Endothelial cell of umbilical vein (primary cell): ENCODE measurements around the gene DNAJC25. TPM values are rescaled to one million over a fixed set of nuclear protein-coding genes. Genes with fewer than 3 reads are reported as not detected.

ENCODE experiments used
- BruUV-seq: library from RNA; stranded (reverse); fragments of 400-500 nt; replicated peaks from 2 replicates; lab custom pipeline; 2021; lab: Mats Ljungman, UMichigan
- CTCF ChIA-PET: fragments of 300-600, 350-600 bp; sonication (Branson Sonifier 250); formaldehyde crosslinking; loops from one replicate; lab custom pipeline; 2021; ENCODE audit warnings: antibody characterized with exemption, inconsistent platforms; lab: Charles Lee
- POLR2A ChIA-PET: fragments of 300-600, 350-600 bp; sonication (Branson Sonifier 250); formaldehyde crosslinking; loops from one replicate; lab custom pipeline; 2021; ENCODE audit warnings: antibody characterized with exemption, inconsistent platforms; lab: Charles Lee
- DNase-seq: peaks from one replicate; pipeline ENCODE4 v3.0.0-alpha.2; 2011; ENCODE audit warnings: low read depth, low spot score
- FAIRE-seq: peaks from 2 replicates; lab custom pipeline; 2011; peaks lifted over from hg19 to GRCh38; lab: Jason Lieb, UNC
- H2AFZ ChIP-seq: 2 replicates; pipeline ENCODE4 v1.6.0; 2012; ENCODE audit warnings: low read depth, low read length, control low read depth, inconsistent platforms
- H3K27ac ChIP-seq: 2 replicates; pipeline ENCODE4 v1.5.1; 2011; ENCODE audit warnings: low read depth, mild to moderate bottlenecking, control low read depth, low read length, moderate library complexity; ENCODE audit not compliant: insufficient read depth
- H3K27me3 ChIP-seq, 2 experiments: 2 replicates each; pipeline versions ENCODE4 v1.6.0 to v1.6.1; 2011; ENCODE audit warnings: low read length in 2 of 2, mixed read lengths in 1 of 2; ENCODE audit not compliant: control insufficient read depth in 2 of 2, insufficient read depth in 2 of 2
- H3K36me3 ChIP-seq, 2 experiments: 2 replicates in 1 of 2; 3 replicates in 1 of 2; pipeline ENCODE4 v1.5.1; 2011; ENCODE audit warnings: low read length in 2 of 2, mild to moderate bottlenecking in 1 of 2, moderate library complexity in 1 of 2; ENCODE audit not compliant: control insufficient read depth in 2 of 2, insufficient read depth in 2 of 2; ENCODE audit errors: extremely low read depth in 1 of 2
- H3K4me1 ChIP-seq: 3 replicates; pipeline ENCODE4 v1.5.1; 2011; ENCODE audit warnings: mild to moderate bottlenecking, low read length; ENCODE audit not compliant: control insufficient read depth, insufficient read depth; ENCODE audit errors: extremely low read depth
- H3K4me2 ChIP-seq: 2 replicates; pipeline ENCODE4 v1.6.1; 2011; ENCODE audit warnings: low read length, control low read depth, mixed read lengths; ENCODE audit not compliant: insufficient read depth
- H3K4me3 ChIP-seq, 3 experiments: fragments of 200-600 bp in 1 of 3; sonication (generic), shearing (Covaris generic) in 1 of 3; replicated peaks in 1 of 3; 2 replicates each; pipeline ENCODE4 v1.5.1; 2011 to 2016; ENCODE audit warnings: control low read depth in 3 of 3, low read length in 3 of 3, mild to moderate bottlenecking in 2 of 3, inconsistent platforms in 1 of 3, low read depth in 1 of 3, moderate library complexity in 1 of 3; ENCODE audit not compliant: insufficient read depth in 1 of 3
- H3K79me2 ChIP-seq: 2 replicates; pipeline ENCODE4 v1.6.0; 2012; ENCODE audit warnings: low read length, inconsistent platforms; ENCODE audit not compliant: control insufficient read depth, insufficient read depth
- H3K9ac ChIP-seq: replicated peaks from 2 replicates; pipeline ENCODE3; 2011; ENCODE audit warnings: low read length, control low read depth; ENCODE audit not compliant: insufficient read depth; ENCODE audit errors: extremely low read depth
- H3K9me1 ChIP-seq: replicated peaks from 3 replicates; pipeline ENCODE4 v1.6.0; 2011; ENCODE audit warnings: mild to moderate bottlenecking, low read length; ENCODE audit not compliant: control insufficient read depth, insufficient read depth; ENCODE audit errors: extremely low read depth
- H3K9me3 ChIP-seq: replicated peaks from 2 replicates; pipeline ENCODE4 v1.5.1; 2012; ENCODE audit warnings: low read length, inconsistent platforms; ENCODE audit not compliant: control insufficient read depth, insufficient read depth
- H4K20me1 ChIP-seq: replicated peaks from 2 replicates; pipeline ENCODE3; 2011; ENCODE audit warnings: mild to moderate bottlenecking, low read length; ENCODE audit not compliant: control insufficient read depth, insufficient read depth; ENCODE audit errors: extremely low read depth
- CTCF ChIP-seq, 2 donors: IDR thresholded peaks; 1 replicate in 1 of 2; 2 replicates in 1 of 2; pipeline ENCODE4 v1.5.1; 2011; ENCODE audit warnings: low read length in 2 of 2, mild to moderate bottlenecking in 2 of 2, moderate library complexity in 2 of 2, control low read depth in 1 of 2, inconsistent platforms in 1 of 2, low read depth in 1 of 2; ENCODE audit not compliant: insufficient read depth in 1 of 2; ENCODE audit errors: extremely low read depth in 1 of 2
- EZH2 ChIP-seq: IDR thresholded peaks from 2 replicates; pipeline ENCODE4 v1.6.1; 2012; ENCODE audit warnings: borderline replicate concordance, low read depth, mild to moderate bottlenecking, moderate library complexity, low read length, inconsistent platforms; ENCODE audit not compliant: severe bottlenecking
- FOS ChIP-seq: IDR thresholded peaks from 2 replicates; pipeline ENCODE4 v1.6.1; 2011; ENCODE audit warnings: mild to moderate bottlenecking, low read length, moderate library complexity, borderline replicate concordance; ENCODE audit not compliant: insufficient read depth
- GATA2 ChIP-seq: IDR thresholded peaks from 2 replicates; pipeline ENCODE4 v1.7.0; 2011; ENCODE audit warnings: low read depth, mild to moderate bottlenecking, moderate library complexity, mixed read lengths, low read length; ENCODE audit not compliant: insufficient read length, insufficient read depth
- JUN ChIP-seq: IDR thresholded peaks from 2 replicates; pipeline ENCODE4 v1.6.1; 2011; ENCODE audit warnings: borderline replicate concordance, low read depth; ENCODE audit not compliant: insufficient read length, insufficient read depth
- MYC ChIP-seq: IDR thresholded peaks from one replicate; pipeline ENCODE4 v1.6.1; 2011; ENCODE audit warnings: mild to moderate bottlenecking, low read depth, low read length
- POLR2A ChIP-seq: IDR thresholded peaks from 2 replicates; pipeline ENCODE4 v1.6.1; 2012; ENCODE audit warnings: low read depth, mild to moderate bottlenecking, control low read depth, low read length
- POLR2AphosphoS5 ChIP-seq: IDR thresholded peaks from 2 replicates; pipeline ENCODE4 v1.6.1; 2012; ENCODE audit warnings: low read depth, mild to moderate bottlenecking, control low read depth, low read length, moderate library complexity; ENCODE audit not compliant: insufficient read depth
- dilution Hi-C: fragments of 300-500 bp; cut with MboI; formaldehyde crosslinking; loops from one replicate; pipeline ENCODE4 v1.15.0; 2019; ENCODE audit warnings: low sequenced_read_pairs; ENCODE audit not compliant: extremely low pct_ligation_motif_present
- intact Hi-C: fragments of 100-400 bp; cut with micrococcal nuclease; formaldehyde crosslinking; loops from one replicate; pipeline ENCODE4 v1.10.0; 2022
- polyA plus RNA-seq, 4 experiments: library from polyadenylated mRNA; depleted of rRNA in 3 of 4; stranded (reverse) in 3 of 4; unstranded in 1 of 4; fragments of >200 nt; gene quantifications; 2 replicates each; pipeline versions ENCODE4 v1.2.1 to v1.2.3, GENCODE V29; 2011 to 2012; ENCODE audit warnings: missing spikeins in 1 of 4
- total RNA-seq: library from RNA; stranded (reverse); gene quantifications from 2 replicates; pipeline ENCODE4 v1.2.3, GENCODE V29; 2021
- TF ChIP-seq, protein P1 (sequence below): IDR thresholded peaks from 2 replicates; pipeline ENCODE4 v1.6.1; 2011; ENCODE audit not compliant: insufficient read depth, insufficient read length

Gene DNAJC25
- total and polyA plus RNA-seq, 2 donors (not counting 3 experiments of a cell fraction or from before 2014, with no cell fraction given): 1.7 to 5.5 TPM

- no peaks in the 10 kb centered on the region for H3K9me1 ChIP-seq
- H3K4me1 ChIP-seq: no peaks in the 10 kb centered on the region
- intact Hi-C loops: no loop called here
- BruUV-seq: no TSS peak
- no peaks in the 10 kb centered on the region for H3K27me3 ChIP-seq
- H3K4me2 ChIP-seq: no peak overlapping the region
- ChIA-PET CTCF (interaction anchor here (0.6 to 1.1 kb wide), 5 partner anchors 12 to 978 kb away, joined by 3 to 7 read pairs (median 3); no protein-coding TSS in a partner anchor), POLR2A (no interaction called here)
- H2AFZ ChIP-seq: no peak overlapping the region
- no peak overlapping the region for H3K9ac ChIP-seq
- TF ChIP-seq CTCF (IDR thresholded peaks at IDR 0.05; ENCODE audit: extremely low read depth in 1 of 2, insufficient read depth in 1 of 2, low read depth in 1 of 2, low read length in 2 of 2) (no peak), FOS (no peak), POLR2A (no peak)
- H3K27ac ChIP-seq: no peak overlapping the region
- no peaks in the 10 kb centered on the region for H3K36me3 ChIP-seq
- H3K4me3 ChIP-seq: no peak overlapping the region
- H4K20me1 ChIP-seq: no peaks in the 10 kb centered on the region
- H3K9me3 ChIP-seq: no peaks in the 10 kb centered on the region
- dilution Hi-C loops: no loop called here
- FAIRE-seq: no peak
- no peaks in the 10 kb centered on the region for H3K79me2 ChIP-seq
- DNase-seq: no peak
Observed at GRCh38 chr9:111679199-111679598, 48.1 kb downstream of the DNAJC25 start.

GRCh38 chr9:111683392-111683791 lies 52.3 kb downstream of the DNAJC25 start:
- no peak for DNase-seq
- Histone ChIP-seq H3K79me2 (no peaks in the 10 kb centered on the region), H3K4me3 (no peak overlapping the region), H4K20me1 (no peaks in the 10 kb centered on the region), H3K4me2 (no peak overlapping the region), H3K9me3 (no peaks in the 10 kb centered on the region), H3K4me1 (no peaks in the 10 kb centered on the region), H3K9ac (no peak overlapping the region), H3K27me3 (no peaks in the 10 kb centered on the region), H3K27ac (no peak overlapping the region), H3K9me1 (no peaks in the 10 kb centered on the region), H2AFZ (no peak overlapping the region), H3K36me3 (no peaks in the 10 kb centered on the region)
- TF ChIP-seq MYC: no peak
- no peak for TF ChIP-seq POLR2A
- TF ChIP-seq JUN: no peak
- TF ChIP-seq CTCF (IDR thresholded peaks at IDR 0.05; ENCODE audit: extremely low read depth in 1 of 2, insufficient read depth in 1 of 2, low read depth in 1 of 2, low read length in 2 of 2): no peak
- no peak for TF ChIP-seq POLR2AphosphoS5
- no peak for TF ChIP-seq FOS
- no peak for TF ChIP-seq GATA2
- TF ChIP-seq EZH2: no peak
- TF ChIP-seq, protein P1, sequence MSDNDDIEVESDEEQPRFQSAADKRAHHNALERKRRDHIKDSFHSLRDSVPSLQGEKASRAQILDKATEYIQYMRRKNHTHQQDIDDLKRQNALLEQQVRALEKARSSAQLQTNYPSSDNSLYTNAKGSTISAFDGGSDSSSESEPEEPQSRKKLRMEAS: no peak
- dilution Hi-C loops (no loop called here), intact Hi-C loops (no loop called here)
- no TSS peak for BruUV-seq
- FAIRE-seq: no peak
- ChIA-PET CTCF (no interaction called here), POLR2A (no interaction called here)
